ENCODE data around the gene HERC6.

GRCh38 chr4:88378691-88379559 is at the start of gene HERC6:
- TF ChIP-seq POLR2A (IDR thresholded peaks at IDR 0.05; ENCODE audit: extremely low read depth, insufficient read length): no peak
- TF ChIP-seq CTCF (IDR thresholded peaks at IDR 0.05; ENCODE audit: low read depth, low read length): peak; percentile 49
- no peak for TF ChIP-seq MAX (IDR thresholded peaks at IDR 0.05; ENCODE audit: low read depth, low read length)
